ENCODE measurements around the gene EXOC3L4.

EXOC3L4 gene

DNA sequence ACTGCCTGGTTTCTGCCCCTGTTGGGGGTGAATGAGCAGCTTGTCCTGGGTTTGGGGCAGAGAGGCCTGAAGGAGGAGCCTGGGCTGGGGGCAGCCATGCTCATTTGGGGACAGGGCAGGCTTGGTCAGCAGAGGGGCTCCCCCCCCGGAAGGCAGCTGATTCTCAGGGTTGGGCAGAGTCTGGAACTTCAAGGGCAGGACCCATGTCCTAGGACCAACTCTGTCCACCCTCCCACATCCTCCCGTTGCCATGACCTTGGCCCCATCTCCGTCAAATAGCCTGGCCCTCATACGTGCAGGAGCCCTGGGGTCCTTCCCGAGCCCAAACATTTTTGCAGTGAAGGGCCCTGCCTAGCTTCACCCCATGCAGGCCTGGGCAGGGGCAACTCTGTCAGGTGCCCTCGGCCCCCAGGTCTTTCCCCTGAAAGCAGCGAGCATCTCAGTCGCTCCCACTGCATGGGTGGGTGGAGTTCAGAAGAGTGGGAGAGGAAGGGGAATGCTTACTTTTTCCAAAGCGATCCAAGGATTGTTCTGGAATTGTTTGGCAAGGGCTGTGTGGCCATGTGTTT lies 61.4 kb downstream of the EXOC3L4 start:
- DNase-seq, result no peak
- Histone ChIP-seq H3K9me3 (ENCODE audit: severe bottlenecking) (no peaks in the 10 kb centered on the region), H3K4me3 (ENCODE audit: low read depth, low read length) (no peak overlapping the region), H3K27me3 (ENCODE audit: insufficient read depth, low read depth, severe bottlenecking) (no peaks in the 10 kb centered on the region), H3K36me3 (no peaks in the 10 kb centered on the region), H3K27ac (no peak overlapping the region)
- TF ChIP-seq, protein P1, sequence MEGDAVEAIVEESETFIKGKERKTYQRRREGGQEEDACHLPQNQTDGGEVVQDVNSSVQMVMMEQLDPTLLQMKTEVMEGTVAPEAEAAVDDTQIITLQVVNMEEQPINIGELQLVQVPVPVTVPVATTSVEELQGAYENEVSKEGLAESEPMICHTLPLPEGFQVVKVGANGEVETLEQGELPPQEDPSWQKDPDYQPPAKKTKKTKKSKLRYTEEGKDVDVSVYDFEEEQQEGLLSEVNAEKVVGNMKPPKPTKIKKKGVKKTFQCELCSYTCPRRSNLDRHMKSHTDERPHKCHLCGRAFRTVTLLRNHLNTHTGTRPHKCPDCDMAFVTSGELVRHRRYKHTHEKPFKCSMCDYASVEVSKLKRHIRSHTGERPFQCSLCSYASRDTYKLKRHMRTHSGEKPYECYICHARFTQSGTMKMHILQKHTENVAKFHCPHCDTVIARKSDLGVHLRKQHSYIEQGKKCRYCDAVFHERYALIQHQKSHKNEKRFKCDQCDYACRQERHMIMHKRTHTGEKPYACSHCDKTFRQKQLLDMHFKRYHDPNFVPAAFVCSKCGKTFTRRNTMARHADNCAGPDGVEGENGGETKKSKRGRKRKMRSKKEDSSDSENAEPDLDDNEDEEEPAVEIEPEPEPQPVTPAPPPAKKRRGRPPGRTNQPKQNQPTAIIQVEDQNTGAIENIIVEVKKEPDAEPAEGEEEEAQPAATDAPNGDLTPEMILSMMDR (IDR thresholded peaks at IDR 0.05; ENCODE audit: low read depth, low read length), result no peak

DNA sequence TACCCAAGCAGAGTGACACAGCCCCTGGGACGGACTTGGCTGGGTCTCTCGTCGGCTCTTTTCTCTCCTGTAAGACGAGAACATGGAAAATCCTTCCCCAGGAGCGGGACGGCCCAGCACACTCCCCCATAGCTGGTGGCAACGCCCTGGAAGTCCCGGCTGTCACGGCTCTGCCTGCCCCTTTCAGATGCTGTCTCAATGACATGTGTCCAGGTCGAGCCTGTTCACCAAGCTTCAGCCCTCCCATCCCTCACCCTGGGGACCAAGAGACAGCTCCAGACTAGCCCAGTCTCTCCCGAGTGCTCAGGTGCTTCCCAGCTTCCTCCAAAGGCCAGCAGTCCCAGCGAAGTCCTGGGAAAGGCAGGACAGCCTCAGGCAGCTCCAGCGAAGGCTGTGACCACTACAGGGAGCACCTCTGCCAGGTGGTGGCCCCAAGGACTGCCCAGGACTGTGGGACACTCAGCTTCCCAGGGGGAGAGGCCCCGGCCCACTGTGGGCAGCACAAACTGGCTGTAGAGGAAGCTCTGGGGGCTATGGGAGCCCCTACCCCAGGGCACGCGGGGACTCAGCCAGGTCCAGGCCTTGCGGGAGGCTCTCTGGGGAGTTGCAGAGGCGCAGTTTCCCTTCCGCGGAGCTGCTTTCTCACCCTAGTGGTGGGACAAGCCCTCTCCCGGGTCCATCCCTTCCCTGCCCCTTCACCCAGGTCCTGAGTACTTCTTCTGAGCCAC lies 62.3 kb downstream of the EXOC3L4 start:
- no peaks in the 10 kb centered on the region for H3K9me3 ChIP-seq (ENCODE audit: severe bottlenecking)
- no peak overlapping the region for H3K4me3 ChIP-seq (ENCODE audit: low read depth, low read length)
- H3K27me3 ChIP-seq (ENCODE audit: insufficient read depth, low read depth, severe bottlenecking), result no peaks in the 10 kb centered on the region
- DNase-seq, result no peak
- H3K27ac ChIP-seq, result no peak overlapping the region
- no peaks in the 10 kb centered on the region for H3K36me3 ChIP-seq
- TF ChIP-seq, protein P1 (IDR thresholded peaks at IDR 0.05; ENCODE audit: low read depth, low read length), result no peak

DNA sequence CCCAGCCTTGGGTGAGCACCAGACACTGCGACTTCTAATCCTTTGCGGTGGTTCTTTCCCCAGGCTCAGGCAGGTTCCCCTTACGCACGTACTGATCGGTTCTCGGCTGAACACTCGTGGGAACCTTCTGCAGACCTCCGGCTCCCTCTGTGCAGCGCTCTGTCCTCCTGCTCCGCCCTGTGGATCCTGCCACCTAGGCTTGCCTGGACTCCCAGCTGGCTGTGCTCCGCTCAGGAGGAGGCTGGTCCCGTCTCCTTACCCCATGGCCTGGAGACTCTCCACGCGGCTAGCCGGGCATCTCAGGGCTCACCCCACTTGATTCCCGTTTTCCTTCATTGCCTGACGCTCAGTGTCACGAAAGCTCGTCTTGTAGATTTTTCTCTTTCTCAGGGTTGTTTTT lies 63.4 kb downstream of the EXOC3L4 start:
- H3K4me3 ChIP-seq (ENCODE audit: low read depth, low read length), result no peak overlapping the region
- no peak overlapping the region for H3K27ac ChIP-seq
- TF ChIP-seq, protein P1 (IDR thresholded peaks at IDR 0.05; ENCODE audit: low read depth, low read length), result no peak
- H3K27me3 ChIP-seq (ENCODE audit: insufficient read depth, low read depth, severe bottlenecking), result no peaks in the 10 kb centered on the region
- DNase-seq, result no peak
- H3K36me3 ChIP-seq, result no peaks in the 10 kb centered on the region
- peaks cover 2% of the 10 kb centered on the region for H3K9me3 ChIP-seq (ENCODE audit: severe bottlenecking)

DNA sequence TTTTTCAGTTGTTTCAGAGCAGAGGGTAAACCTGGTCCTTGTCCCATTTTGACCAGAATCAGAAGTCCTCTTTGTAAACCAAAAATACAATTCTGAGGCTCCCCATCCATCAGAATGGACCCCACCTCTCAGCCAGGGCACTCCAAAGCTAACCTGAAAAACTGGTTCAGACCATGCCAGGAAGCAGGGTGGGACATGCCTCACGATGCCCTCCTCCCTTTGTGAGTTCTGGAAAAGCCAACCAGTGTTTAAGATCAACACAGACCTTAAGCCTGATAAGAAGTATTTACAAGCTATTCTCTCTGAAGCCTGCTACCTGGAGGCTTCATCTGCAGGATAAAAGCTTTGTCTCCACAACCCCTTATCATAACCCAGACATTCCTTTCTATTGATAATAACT lies 64.2 kb downstream of the EXOC3L4 start:
- H3K27me3 ChIP-seq (ENCODE audit: insufficient read depth, low read depth, severe bottlenecking), result no peaks in the 10 kb centered on the region
- TF ChIP-seq, protein P1 (IDR thresholded peaks at IDR 0.05; ENCODE audit: low read depth, low read length), result no peak
- no peak overlapping the region for H3K27ac ChIP-seq

More for the DNA sequence above, 64.2 kb downstream of the EXOC3L4 start:
- Histone ChIP-seq H3K36me3 (no peaks in the 10 kb centered on the region), H3K4me3 (ENCODE audit: low read depth, low read length) (no peak overlapping the region), H3K9me3 (ENCODE audit: severe bottlenecking) (peaks cover 2% of the 10 kb centered on the region)
- DNase-seq, result no peak

Measured in WERI-Rb-1 (cell line).